Muscle layer of duodenum (tissue), 2 donors: ENCODE data around the gene CPEB3.

Source experiments
- H3K27ac ChIP-seq: one replicate; pipeline ENCODE4 v1.7.0; 2013; ENCODE audit warnings: mild to moderate bottlenecking, low read length
- H3K27me3 ChIP-seq: one replicate; pipeline ENCODE4 v1.7.0; 2013; ENCODE audit warnings: low read depth, mild to moderate bottlenecking, control low read depth, low read length
- H3K36me3 ChIP-seq, 2 donors: one replicate each; pipeline ENCODE4 v1.7.0; 2013; ENCODE audit warnings: low read length in 2 of 2, control low read depth in 1 of 2, mild to moderate bottlenecking in 1 of 2; ENCODE audit not compliant: insufficient read depth in 2 of 2, control insufficient read depth in 1 of 2
- H3K4me1 ChIP-seq, 2 donors: one replicate each; pipeline ENCODE4 v1.7.0; 2013; ENCODE audit warnings: low read length in 2 of 2, mild to moderate bottlenecking in 2 of 2, control low read depth in 1 of 2, moderate library complexity in 1 of 2; ENCODE audit not compliant: insufficient read depth in 2 of 2, control insufficient read depth in 1 of 2
- H3K4me3 ChIP-seq, 2 donors: one replicate each; pipeline ENCODE4 v1.7.0; 2013; ENCODE audit warnings: low read length in 2 of 2, low read depth in 1 of 2, mild to moderate bottlenecking in 1 of 2
- H3K9me3 ChIP-seq, 2 donors: one replicate each; pipeline ENCODE4 v1.7.0; 2013; ENCODE audit warnings: low read length in 2 of 2, control low read depth in 1 of 2, mild to moderate bottlenecking in 1 of 2; ENCODE audit not compliant: control insufficient read depth in 1 of 2
- donor health status: healthy.

The CPEB3 gene

GRCh38 chr10:92265687-92266258 lies 25.1 kb downstream of the CPEB3 start:
- H3K4me3 ChIP-seq, result no peak overlapping the region
- no peak overlapping the region for H3K27ac ChIP-seq

GRCh38 chr10:92264249-92264648 lies 26.6 kb downstream of the CPEB3 start:
- H3K36me3 ChIP-seq, result no peaks in the 10 kb centered on the region
- H3K27ac ChIP-seq, result no peak overlapping the region
- H3K4me3 ChIP-seq, result no peak overlapping the region
- no peaks in the 10 kb centered on the region for H3K9me3 ChIP-seq
- H3K27me3 ChIP-seq, result no peaks in the 10 kb centered on the region
- H3K4me1 ChIP-seq, result peaks cover 0 to 5% of the 10 kb centered on the region in 2 donors

More at GRCh38 chr10:92265687-92266258, 25.1 kb downstream of the CPEB3 start:
- H3K27me3 ChIP-seq, result no peaks in the 10 kb centered on the region
- no peaks in the 10 kb centered on the region for H3K9me3 ChIP-seq
- peaks cover 0 to 5% of the 10 kb centered on the region in 2 donors for H3K4me1 ChIP-seq
- H3K36me3 ChIP-seq, result no peaks in the 10 kb centered on the region

- peaks cover 0 to 5% of the 10 kb centered on the region in 2 donors for H3K4me1 ChIP-seq
- no peak overlapping the region for H3K4me3 ChIP-seq
- no peaks in the 10 kb centered on the region for H3K9me3 ChIP-seq
- no peak overlapping the region for H3K27ac ChIP-seq
- H3K27me3 ChIP-seq, result no peaks in the 10 kb centered on the region
- H3K36me3 ChIP-seq, result no peaks in the 10 kb centered on the region
Measured at GRCh38 chr10:92263396-92263795, 27.5 kb downstream of the CPEB3 start.

- no peak overlapping the region for H3K27ac ChIP-seq
- no peaks in the 10 kb centered on the region for H3K36me3 ChIP-seq
- H3K27me3 ChIP-seq, result no peaks in the 10 kb centered on the region
- no peaks in the 10 kb centered on the region for H3K9me3 ChIP-seq
- H3K4me1 ChIP-seq, result no peaks in the 10 kb centered on the region
- no peak overlapping the region for H3K4me3 ChIP-seq
Measured at GRCh38 chr10:92248566-92248965, 42.3 kb downstream of the CPEB3 start.

- Histone ChIP-seq H3K27ac (no peak overlapping the region), H3K27me3 (no peaks in the 10 kb centered on the region), H3K9me3 (no peaks in the 10 kb centered on the region), H3K36me3 (no peaks in the 10 kb centered on the region), H3K4me3 (no peak overlapping the region), H3K4me1 (peaks cover 7 to 10% of the 10 kb centered on the region in 2 donors)
Measured at GRCh38 chr10:92244796-92245195, 46.1 kb downstream of the CPEB3 start.

- no peaks in the 10 kb centered on the region for H3K36me3 ChIP-seq
- peak overlapping the region; percentile 81 for H3K27ac ChIP-seq
- peaks cover 10 to 13% of the 10 kb centered on the region in 2 donors for H3K4me1 ChIP-seq
- no peaks in the 10 kb centered on the region for H3K9me3 ChIP-seq
- H3K27me3 ChIP-seq, result no peaks in the 10 kb centered on the region
- peak overlapping the region; percentile 36 to 70 for H3K4me3 ChIP-seq
Measured at GRCh38 chr10:92242910-92243671, 47.8 kb downstream of the CPEB3 start.

- H3K4me3 ChIP-seq, result no peak overlapping the region
- H3K9me3 ChIP-seq, result no peaks in the 10 kb centered on the region
- no peaks in the 10 kb centered on the region for H3K27me3 ChIP-seq
- peak overlapping the region; percentile 5 for H3K27ac ChIP-seq
- H3K4me1 ChIP-seq, result peaks cover 13 to 16% of the 10 kb centered on the region in 2 donors
- H3K36me3 ChIP-seq, result no peaks in the 10 kb centered on the region
Measured at GRCh38 chr10:92242380-92242779, 48.5 kb downstream of the CPEB3 start.

- Histone ChIP-seq H3K9me3 (no peaks in the 10 kb centered on the region), H3K4me3 (peak overlapping the region; percentile 71 to 84), H3K4me1 (peaks cover 13 to 16% of the 10 kb centered on the region in 2 donors), H3K36me3 (no peaks in the 10 kb centered on the region), H3K27ac (peak overlapping the region; percentile 86), H3K27me3 (no peaks in the 10 kb centered on the region)
Measured at GRCh38 chr10:92241501-92241900, 49.4 kb downstream of the CPEB3 start.

GRCh38 chr10:92241158-92241500 lies 49.7 kb downstream of the CPEB3 start:
- peak overlapping the region; percentile 71 to 84 for H3K4me3 ChIP-seq
- H3K27me3 ChIP-seq, result no peaks in the 10 kb centered on the region
- H3K36me3 ChIP-seq, result no peaks in the 10 kb centered on the region
- peaks cover 13 to 16% of the 10 kb centered on the region in 2 donors for H3K4me1 ChIP-seq
- peak overlapping the region; percentile 86 for H3K27ac ChIP-seq
- no peaks in the 10 kb centered on the region for H3K9me3 ChIP-seq

GRCh38 chr10:92240289-92241157 lies 50.4 kb downstream of the CPEB3 start:
- H3K36me3 ChIP-seq, result no peaks in the 10 kb centered on the region
- H3K4me3 ChIP-seq, result peak overlapping the region; percentile 71 to 84
- no peaks in the 10 kb centered on the region for H3K27me3 ChIP-seq
- peak overlapping the region; percentile 86 for H3K27ac ChIP-seq
- H3K9me3 ChIP-seq, result no peaks in the 10 kb centered on the region
- peaks cover 13 to 16% of the 10 kb centered on the region in 2 donors for H3K4me1 ChIP-seq

- no peaks in the 10 kb centered on the region for H3K9me3 ChIP-seq
- no peaks in the 10 kb centered on the region for H3K27me3 ChIP-seq
- H3K4me1 ChIP-seq, result peaks cover 13 to 16% of the 10 kb centered on the region in 2 donors
- H3K4me3 ChIP-seq, result peak overlapping the region; percentile 71 to 84
- H3K36me3 ChIP-seq, result no peaks in the 10 kb centered on the region
- peak overlapping the region; percentile 86 for H3K27ac ChIP-seq
Measured at GRCh38 chr10:92239600-92240288, 51.1 kb downstream of the CPEB3 start.
